Karpas-422 (cell line): Measurements from ENCODE around the gene RARB. TPM values are rescaled to one million over a fixed set of nuclear protein-coding genes. Genes with fewer than 3 reads are reported as not detected.

ENCODE experiments used
- DNase-seq: peaks from one replicate; pipeline ENCODE4 v3.0.0-alpha.2; 2015
- H2AFZ ChIP-seq: fragments of 200-600 bp; sonication (generic); 2 replicates; pipeline ENCODE4 v1.6.1; 2014; ENCODE audit warnings: antibody characterized with exemption, low read length, mixed read lengths
- H3K27ac ChIP-seq: fragments of 200-600 bp; sonication (generic); 2 replicates; pipeline ENCODE4 v1.5.1; 2014; ENCODE audit warnings: mild to moderate bottlenecking, low read length, moderate library complexity
- H3K27me3 ChIP-seq: fragments of 200-600 bp; sonication (generic); 2 replicates; pipeline ENCODE4 v1.6.1; 2014; ENCODE audit warnings: low read length, mixed read lengths
- H3K36me3 ChIP-seq: fragments of 200-600 bp; sonication (generic); 2 replicates; pipeline ENCODE4 v1.6.1; 2014; ENCODE audit warnings: low read length, mixed read lengths; ENCODE audit not compliant: insufficient read depth
- H3K4me1 ChIP-seq: fragments of 200-600 bp; sonication (generic); 2 replicates; pipeline ENCODE4 v1.6.1; 2014; ENCODE audit warnings: mild to moderate bottlenecking, low read length, mixed read lengths
- H3K4me2 ChIP-seq: fragments of 200-600 bp; sonication (generic); 2 replicates; pipeline ENCODE4 v1.6.1; 2014; ENCODE audit warnings: low read length, low read depth, mild to moderate bottlenecking; ENCODE audit not compliant: poor library complexity, severe bottlenecking
- H3K4me3 ChIP-seq: fragments of 200-600 bp; sonication (generic); 2 replicates; pipeline ENCODE4 v1.5.1; 2014; ENCODE audit warnings: mild to moderate bottlenecking, antibody characterized with exemption, low read length, mixed read lengths
- H3K79me2 ChIP-seq: fragments of 200-600 bp; sonication (generic); 2 replicates; pipeline ENCODE4 v1.6.1; 2014; ENCODE audit warnings: mild to moderate bottlenecking, low read length, mixed read lengths
- H3K9ac ChIP-seq: fragments of 200-600 bp; sonication (generic); 2 replicates; pipeline ENCODE4 v1.6.0; 2014; ENCODE audit warnings: low read length
- H3K9me2 ChIP-seq: fragments of 200-600 bp; sonication (generic), shearing (Covaris generic); replicated peaks from 2 replicates; pipeline ENCODE4 v1.6.0; 2014; ENCODE audit warnings: mild to moderate bottlenecking, low read length, moderate library complexity; ENCODE audit not compliant: insufficient read depth
- H3K9me3 ChIP-seq: fragments of 300-700, 200-600 bp; sonication (generic); 2 replicates; pipeline ENCODE4 v1.6.1; 2014; ENCODE audit warnings: low read length, mixed read lengths
- H4K20me1 ChIP-seq: fragments of 200-600 bp; sonication (generic); 2 replicates; pipeline ENCODE4 v1.6.1; 2014; ENCODE audit warnings: mild to moderate bottlenecking, antibody characterized with exemption, low read length, low read depth; ENCODE audit not compliant: insufficient read depth
- total RNA-seq: library from RNA; depleted of rRNA; stranded (reverse); fragments of >200 nt; shearing (Covaris generic); gene quantifications from 2 replicates; pipeline ENCODE4 v1.2.3, GENCODE V29; 2014; ENCODE audit warnings: low replicate concordance

Gene RARB
- total RNA-seq, 1 experiment from 2014 or later, result not detected

DNA sequence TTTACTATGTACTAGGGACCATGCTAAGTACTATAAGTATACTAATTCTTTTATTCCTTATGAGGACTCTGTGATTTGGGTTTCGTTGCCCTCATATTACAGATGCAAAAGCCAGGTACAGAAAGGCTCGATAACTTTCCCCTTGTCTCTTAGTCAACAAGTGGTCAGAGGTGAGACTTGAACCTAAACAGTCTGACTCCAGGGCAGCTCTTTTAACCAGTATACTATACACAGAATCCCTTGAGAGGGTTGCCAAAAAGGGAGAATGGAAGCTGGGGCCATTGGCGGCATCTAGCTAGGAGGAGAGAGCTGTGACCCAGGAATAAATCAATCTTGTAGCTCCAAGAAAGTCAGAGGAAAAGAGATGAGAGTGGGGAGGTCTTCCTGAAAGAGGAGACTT is 144.3 kb downstream of the RARB start:
- Histone ChIP-seq H3K36me3 (no peaks in the 10 kb centered on the region), H3K27ac (no peak overlapping the region), H3K4me3 (no peak overlapping the region), H4K20me1 (no peaks in the 10 kb centered on the region), H3K4me1 (no peaks in the 10 kb centered on the region), H3K9me2 (no peaks in the 10 kb centered on the region), H2AFZ (no peak overlapping the region), H3K9me3 (no peaks in the 10 kb centered on the region), H3K27me3 (no peaks in the 10 kb centered on the region), H3K4me2 (no peak overlapping the region), H3K9ac (no peak overlapping the region), H3K79me2 (no peaks in the 10 kb centered on the region)
- no peak for DNase-seq

DNA sequence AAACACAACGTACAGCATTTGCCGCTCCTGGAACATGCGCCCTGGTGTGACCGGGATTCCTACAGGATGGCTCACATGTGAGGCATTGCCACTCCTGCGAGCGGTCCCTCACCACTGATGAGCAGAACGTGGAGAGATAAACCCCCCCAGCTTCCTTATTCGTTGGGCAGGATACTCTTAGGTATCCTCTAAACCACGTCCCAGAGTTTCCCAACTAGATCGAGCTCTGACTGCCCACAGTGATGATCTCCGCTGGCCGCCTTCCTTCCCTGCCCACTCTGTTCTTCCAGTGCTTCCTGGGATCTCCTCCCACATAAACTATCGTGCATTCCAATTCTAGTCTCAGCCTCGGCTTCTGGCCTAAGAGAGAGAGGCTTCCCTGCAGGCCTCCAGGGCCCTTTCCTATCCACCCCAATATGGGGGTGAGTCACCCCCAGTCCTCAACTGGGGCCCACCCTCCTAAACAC is 144.9 kb downstream of the RARB start:
- Histone ChIP-seq H3K36me3 (no peaks in the 10 kb centered on the region), H3K27me3 (no peaks in the 10 kb centered on the region), H3K79me2 (no peaks in the 10 kb centered on the region), H3K9me3 (no peaks in the 10 kb centered on the region), H3K4me3 (no peak overlapping the region), H4K20me1 (no peaks in the 10 kb centered on the region), H3K4me1 (no peaks in the 10 kb centered on the region), H3K4me2 (no peak overlapping the region), H3K27ac (no peak overlapping the region), H2AFZ (no peak overlapping the region), H3K9me2 (no peaks in the 10 kb centered on the region), H3K9ac (no peak overlapping the region)
- no peak for DNase-seq

DNA sequence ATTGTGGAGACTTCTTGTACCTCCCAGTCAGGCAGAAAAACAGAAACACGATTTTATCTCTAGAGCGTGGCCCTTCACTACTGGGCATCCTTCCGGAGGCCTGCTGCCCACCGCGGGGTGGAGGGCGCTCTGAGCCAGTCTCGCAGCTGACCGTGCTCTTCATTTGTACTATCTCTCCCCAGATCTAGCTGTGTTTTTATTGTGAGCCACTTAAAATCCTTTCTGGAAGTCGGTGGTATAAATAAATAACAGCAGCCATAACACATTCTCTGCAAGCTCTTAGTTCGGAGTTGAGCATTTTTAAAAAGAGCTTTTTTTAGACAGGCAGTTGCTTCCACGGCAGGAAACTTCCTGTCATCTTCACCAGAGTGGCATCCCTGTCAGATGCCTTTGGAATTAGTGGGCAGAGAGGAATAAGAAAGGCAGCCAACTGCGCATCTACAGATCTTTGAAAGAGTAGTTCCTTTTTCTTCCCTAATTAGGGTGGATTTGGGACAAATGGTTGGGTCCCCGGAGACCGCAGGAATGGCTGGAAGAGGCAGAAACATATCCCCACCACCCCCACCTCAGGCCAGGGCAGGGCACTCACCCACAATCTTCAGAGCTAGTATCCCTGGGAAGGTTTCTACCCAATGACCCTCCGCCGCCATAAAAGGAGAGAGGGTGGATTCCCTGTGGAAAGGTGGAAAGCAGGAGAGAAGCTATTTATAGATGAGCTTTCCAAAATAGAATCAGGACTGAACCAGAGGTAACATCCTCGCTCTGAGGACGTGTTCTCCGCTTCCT is 145.5 kb downstream of the RARB start:
- H3K27ac ChIP-seq, result no peak overlapping the region
- H3K9me2 ChIP-seq, result no peaks in the 10 kb centered on the region
- H3K79me2 ChIP-seq, result no peaks in the 10 kb centered on the region
- H3K4me1 ChIP-seq, result no peaks in the 10 kb centered on the region
- no peak overlapping the region for H3K4me3 ChIP-seq
- no peak for DNase-seq
- H3K9me3 ChIP-seq, result no peaks in the 10 kb centered on the region
- no peak overlapping the region for H3K4me2 ChIP-seq
- no peaks in the 10 kb centered on the region for H4K20me1 ChIP-seq
- H3K9ac ChIP-seq, result no peak overlapping the region
- no peak overlapping the region for H2AFZ ChIP-seq
- no peaks in the 10 kb centered on the region for H3K27me3 ChIP-seq
- H3K36me3 ChIP-seq, result no peaks in the 10 kb centered on the region

DNA sequence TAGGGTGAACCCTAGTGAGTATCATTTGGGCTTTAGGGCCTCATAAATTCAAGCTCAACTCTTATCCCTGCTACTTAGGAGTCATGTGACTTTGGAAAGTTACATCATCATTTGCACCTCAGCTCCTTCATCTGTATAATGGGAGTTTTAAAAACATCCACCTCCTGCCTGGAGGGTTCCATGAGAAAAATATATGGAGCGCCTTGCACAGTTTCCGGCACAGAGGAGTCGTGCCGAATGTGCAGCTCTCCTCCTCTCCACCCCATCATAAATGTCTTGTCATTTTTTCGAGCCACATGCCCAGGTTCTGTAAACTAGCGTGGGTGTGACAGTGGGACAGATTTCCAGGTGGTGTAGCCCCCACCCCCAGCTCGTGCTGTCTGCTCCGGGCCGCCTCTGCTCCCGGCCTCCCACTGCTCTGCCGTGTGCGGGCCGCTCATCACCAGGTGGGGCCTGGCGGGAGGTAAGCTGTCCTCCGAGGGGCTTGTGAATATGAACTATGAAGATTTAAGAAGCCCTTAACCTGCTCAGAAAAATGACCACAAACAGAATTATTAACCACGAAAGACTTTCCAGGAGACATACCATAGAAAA is 146.2 kb downstream of the RARB start:
- H3K36me3 ChIP-seq, result no peaks in the 10 kb centered on the region
- H3K4me3 ChIP-seq, result no peak overlapping the region
- no peaks in the 10 kb centered on the region for H3K9me3 ChIP-seq
- no peak overlapping the region for H3K4me2 ChIP-seq
- no peaks in the 10 kb centered on the region for H3K79me2 ChIP-seq
- no peaks in the 10 kb centered on the region for H3K9me2 ChIP-seq
- no peak overlapping the region for H2AFZ ChIP-seq
- H3K27me3 ChIP-seq, result no peaks in the 10 kb centered on the region
- no peaks in the 10 kb centered on the region for H3K4me1 ChIP-seq
- no peak overlapping the region for H3K27ac ChIP-seq
- H3K9ac ChIP-seq, result no peak overlapping the region
- H4K20me1 ChIP-seq, result no peaks in the 10 kb centered on the region
- no peak for DNase-seq

DNA sequence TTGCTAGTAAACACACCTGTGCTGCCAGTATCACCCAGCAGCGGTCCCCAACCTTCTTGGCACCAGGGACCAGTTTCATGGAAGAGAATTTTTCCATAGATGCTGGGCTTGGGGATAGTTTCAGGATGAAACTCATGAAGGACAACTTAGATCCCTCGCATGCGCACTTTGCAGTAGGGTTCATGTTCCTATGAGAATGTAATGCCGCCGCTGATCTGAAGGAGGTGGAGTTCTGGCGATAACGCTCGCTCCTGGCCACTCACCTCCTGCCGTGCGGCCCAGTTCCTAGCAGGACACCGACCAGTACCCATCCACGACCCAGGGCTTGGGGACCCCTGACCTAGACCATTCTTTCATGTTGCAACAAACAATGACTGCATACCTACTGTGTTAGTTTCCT is 146.9 kb downstream of the RARB start:
- no peaks in the 10 kb centered on the region for H4K20me1 ChIP-seq
- no peak overlapping the region for H3K9ac ChIP-seq
- no peak overlapping the region for H2AFZ ChIP-seq
- H3K4me3 ChIP-seq, result no peak overlapping the region
- H3K9me2 ChIP-seq, result no peaks in the 10 kb centered on the region
- no peak overlapping the region for H3K27ac ChIP-seq
- 0 out of 2 replicates have a peak, but pooled peaks cover 2% of the 10 kb centered on the region for H3K27me3 ChIP-seq
- H3K9me3 ChIP-seq, result no peaks in the 10 kb centered on the region
- no peak for DNase-seq
- H3K79me2 ChIP-seq, result no peaks in the 10 kb centered on the region
- no peaks in the 10 kb centered on the region for H3K36me3 ChIP-seq
- no peak overlapping the region for H3K4me2 ChIP-seq
- no peaks in the 10 kb centered on the region for H3K4me1 ChIP-seq

DNA sequence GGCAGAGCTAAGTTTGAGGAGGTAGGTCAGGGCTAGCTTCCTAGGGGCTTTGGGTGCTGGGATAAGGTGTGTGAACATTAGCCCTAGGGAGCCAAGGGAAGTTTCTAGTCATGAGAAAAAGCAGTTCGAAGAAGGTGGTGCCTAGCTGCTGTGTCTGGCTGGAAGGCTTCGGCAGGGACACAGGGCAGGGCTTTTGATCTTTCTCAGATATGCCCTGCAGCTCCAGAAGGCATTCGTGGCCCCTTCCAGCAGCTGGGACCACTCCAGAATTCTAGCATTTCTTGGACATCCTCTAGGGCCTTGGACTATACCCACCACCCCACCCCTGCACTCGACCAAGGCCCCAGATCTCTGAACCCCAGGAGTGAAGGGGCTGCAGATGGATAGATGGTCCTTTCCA is 148.1 kb downstream of the RARB start:
- Histone ChIP-seq H3K9me2 (no peaks in the 10 kb centered on the region), H3K9me3 (no peaks in the 10 kb centered on the region), H3K4me1 (no peaks in the 10 kb centered on the region), H4K20me1 (no peaks in the 10 kb centered on the region), H3K27ac (no peak overlapping the region), H3K36me3 (no peaks in the 10 kb centered on the region), H2AFZ (no peak overlapping the region), H3K9ac (no peak overlapping the region), H3K27me3 (0 out of 2 replicates have a peak, but pooled peaks cover 2% of the 10 kb centered on the region), H3K4me2 (no peak overlapping the region), H3K4me3 (no peak overlapping the region), H3K79me2 (no peaks in the 10 kb centered on the region)
- no peak for DNase-seq

DNA sequence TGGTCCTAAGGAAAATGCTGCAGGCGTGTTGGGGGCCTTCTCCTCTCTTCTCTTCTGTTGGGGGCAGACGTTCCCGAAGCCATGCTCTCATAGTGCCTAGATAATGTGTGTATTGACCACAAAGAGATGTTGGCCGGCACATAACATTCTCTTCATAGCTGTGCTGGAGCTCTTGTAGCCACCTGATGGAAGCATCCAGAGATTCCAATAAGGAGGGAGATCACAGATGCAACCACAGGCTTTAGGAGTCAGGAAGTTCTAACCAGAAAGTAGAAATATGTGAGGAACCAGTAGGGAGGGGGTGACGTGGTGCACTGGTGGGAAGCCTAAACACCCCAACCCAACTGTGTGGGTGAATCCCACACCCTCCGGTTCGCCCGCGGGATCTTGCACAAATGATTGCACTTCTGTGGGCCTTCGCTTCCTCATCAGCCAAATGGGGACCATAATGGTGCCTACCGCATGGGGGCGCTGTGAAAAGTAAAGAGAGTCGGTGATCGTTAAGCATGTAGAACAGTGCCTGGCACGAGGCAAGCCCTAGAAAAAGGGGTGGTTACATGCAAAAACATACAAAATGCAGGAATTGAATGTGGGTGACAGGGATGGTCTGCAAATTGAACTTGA is 148.9 kb downstream of the RARB start:
- Histone ChIP-seq H3K9me3 (no peaks in the 10 kb centered on the region), H3K9me2 (no peaks in the 10 kb centered on the region), H3K9ac (no peak overlapping the region), H3K36me3 (no peaks in the 10 kb centered on the region), H3K79me2 (no peaks in the 10 kb centered on the region), H3K4me1 (no peaks in the 10 kb centered on the region), H4K20me1 (no peaks in the 10 kb centered on the region), H2AFZ (no peak overlapping the region), H3K4me2 (no peak overlapping the region), H3K27me3 (0 out of 2 replicates have a peak, but pooled peaks cover 2% of the 10 kb centered on the region), H3K4me3 (no peak overlapping the region), H3K27ac (no peak overlapping the region)
- no peak for DNase-seq

DNA sequence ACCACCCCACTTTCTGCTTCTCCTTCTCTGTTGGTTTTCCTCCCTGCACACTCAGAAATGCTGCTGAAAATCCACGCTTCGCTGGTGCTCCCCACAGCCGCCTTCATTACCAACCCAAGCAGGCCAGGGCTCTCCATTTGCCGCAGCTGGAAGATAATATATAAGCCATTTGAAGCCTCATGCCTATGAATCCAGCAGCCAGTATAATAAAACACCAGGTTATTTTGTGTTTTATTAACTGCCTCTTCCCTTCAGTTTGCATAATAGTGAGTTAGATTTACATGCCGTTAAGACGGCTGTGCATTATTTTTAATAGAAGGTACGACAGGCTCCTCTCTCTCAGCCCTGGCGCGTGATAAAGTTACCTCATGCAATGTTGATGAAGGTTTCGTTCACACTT is 150.0 kb downstream of the RARB start:
- Histone ChIP-seq H4K20me1 (no peaks in the 10 kb centered on the region), H3K4me2 (no peak overlapping the region), H2AFZ (no peak overlapping the region), H3K9me2 (no peaks in the 10 kb centered on the region), H3K4me3 (no peak overlapping the region), H3K36me3 (no peaks in the 10 kb centered on the region), H3K27me3 (0 out of 2 replicates have a peak, but pooled peaks cover 2% of the 10 kb centered on the region), H3K4me1 (no peaks in the 10 kb centered on the region), H3K79me2 (no peaks in the 10 kb centered on the region), H3K9me3 (no peaks in the 10 kb centered on the region), H3K27ac (no peak overlapping the region), H3K9ac (no peak overlapping the region)
- no peak for DNase-seq
